ENCODE data around the gene C12orf42.

The C12orf42 gene

GRCh38 chr12:103494734-103495468 is 867 bp downstream of the C12orf42 start:
- Histone ChIP-seq H3K9me3 (ENCODE audit: insufficient read depth, low read depth, low read length) (no peaks in the 10 kb centered on the region), H2AFZ (ENCODE audit: low read length) (no peak overlapping the region), H3K79me2 (ENCODE audit: insufficient read depth, low read length) (no peaks in the 10 kb centered on the region), H3K27me3 (ENCODE audit: insufficient read depth, low read length, poor library complexity, severe bottlenecking) (no peaks in the 10 kb centered on the region), H3K36me3 (ENCODE audit: insufficient read depth, low read length) (no peaks in the 10 kb centered on the region), H3K9me2 (replicated peaks; ENCODE audit: low read depth, low read length) (no peaks in the 10 kb centered on the region), H3K9ac (ENCODE audit: low read depth, low read length, poor library complexity, severe bottlenecking) (no peak overlapping the region), H3F3A (ENCODE audit: low read depth) (no peaks in the 10 kb centered on the region), H3K4me2 (ENCODE audit: low read depth, low read length, poor library complexity, severe bottlenecking) (no peak overlapping the region), H3K4me3 (ENCODE audit: low read length, poor library complexity, severe bottlenecking) (no peak overlapping the region), H3K4me1 (ENCODE audit: insufficient read depth, low read length, poor library complexity, severe bottlenecking) (no peaks in the 10 kb centered on the region), H4K20me1 (ENCODE audit: insufficient read depth, low read length, poor library complexity, severe bottlenecking) (no peaks in the 10 kb centered on the region)
- no peak for TF ChIP-seq CTCF (conservative IDR thresholded peaks at IDR 0.05; ENCODE audit: low read length)

- H3K9ac ChIP-seq (ENCODE audit: low read depth, low read length, poor library complexity, severe bottlenecking) = no peak overlapping the region
- no peaks in the 10 kb centered on the region for H4K20me1 ChIP-seq (ENCODE audit: insufficient read depth, low read length, poor library complexity, severe bottlenecking)
- H3K9me3 ChIP-seq (ENCODE audit: insufficient read depth, low read depth, low read length) = no peaks in the 10 kb centered on the region
- no peaks in the 10 kb centered on the region for H3K79me2 ChIP-seq (ENCODE audit: insufficient read depth, low read length)
- H3K27me3 ChIP-seq (ENCODE audit: insufficient read depth, low read length, poor library complexity, severe bottlenecking) = no peaks in the 10 kb centered on the region
- no peak overlapping the region for H3K4me3 ChIP-seq (ENCODE audit: low read length, poor library complexity, severe bottlenecking)
- H2AFZ ChIP-seq (ENCODE audit: low read length) = no peak overlapping the region
- no peaks in the 10 kb centered on the region for H3K4me1 ChIP-seq (ENCODE audit: insufficient read depth, low read length, poor library complexity, severe bottlenecking)
- H3K9me2 ChIP-seq (replicated peaks; ENCODE audit: low read depth, low read length) = no peaks in the 10 kb centered on the region
- no peaks in the 10 kb centered on the region for H3K36me3 ChIP-seq (ENCODE audit: insufficient read depth, low read length)
- no peaks in the 10 kb centered on the region for H3F3A ChIP-seq (ENCODE audit: low read depth)
- no peak overlapping the region for H3K4me2 ChIP-seq (ENCODE audit: low read depth, low read length, poor library complexity, severe bottlenecking)
- TF ChIP-seq EZH2phosphoT487 (IDR thresholded peaks at IDR 0.05; ENCODE audit: borderline replicate concordance) = no peak
- TF ChIP-seq CTCF (conservative IDR thresholded peaks at IDR 0.05; ENCODE audit: low read length) = no peak
Observed at GRCh38 chr12:103494051-103494733, 1.6 kb downstream of the C12orf42 start.

GRCh38 chr12:103493199-103493598 is 2.6 kb downstream of the C12orf42 start:
- TF ChIP-seq EZH2phosphoT487 (IDR thresholded peaks at IDR 0.05; ENCODE audit: borderline replicate concordance) (no peak), CTCF (conservative IDR thresholded peaks at IDR 0.05; ENCODE audit: low read length) (no peak)
- Histone ChIP-seq H3F3A (ENCODE audit: low read depth) (no peaks in the 10 kb centered on the region), H3K4me2 (ENCODE audit: low read depth, low read length, poor library complexity, severe bottlenecking) (no peak overlapping the region)

More at GRCh38 chr12:103493199-103493598, 2.6 kb downstream of the C12orf42 start:
- Histone ChIP-seq H3K9ac (ENCODE audit: low read depth, low read length, poor library complexity, severe bottlenecking) (no peak overlapping the region), H3K9me3 (ENCODE audit: insufficient read depth, low read depth, low read length) (no peaks in the 10 kb centered on the region), H3K79me2 (ENCODE audit: insufficient read depth, low read length) (no peaks in the 10 kb centered on the region), H3K27me3 (ENCODE audit: insufficient read depth, low read length, poor library complexity, severe bottlenecking) (no peaks in the 10 kb centered on the region), H2AFZ (ENCODE audit: low read length) (no peak overlapping the region), H3K4me1 (ENCODE audit: insufficient read depth, low read length, poor library complexity, severe bottlenecking) (no peaks in the 10 kb centered on the region), H4K20me1 (ENCODE audit: insufficient read depth, low read length, poor library complexity, severe bottlenecking) (no peaks in the 10 kb centered on the region), H3K9me2 (replicated peaks; ENCODE audit: low read depth, low read length) (no peaks in the 10 kb centered on the region), H3K4me3 (ENCODE audit: low read length, poor library complexity, severe bottlenecking) (no peak overlapping the region), H3K36me3 (ENCODE audit: insufficient read depth, low read length) (no peaks in the 10 kb centered on the region)

All from Loucy (cell line).